ENCODE measurements around the gene EHD4. TPM values are rescaled to one million over a fixed set of nuclear protein-coding genes. Genes with fewer than 3 reads are reported as not detected.

The EHD4 gene
- 30.4 and 38.6 TPM in 2 replicates for total RNA-seq

GRCh38 chr15:41972253-41973242, at the start of gene EHD4:
EHD4 (minus strand) TSS chr15:41972557; CDS start chr15:41972494, 63 bp downstream.

DNA sequence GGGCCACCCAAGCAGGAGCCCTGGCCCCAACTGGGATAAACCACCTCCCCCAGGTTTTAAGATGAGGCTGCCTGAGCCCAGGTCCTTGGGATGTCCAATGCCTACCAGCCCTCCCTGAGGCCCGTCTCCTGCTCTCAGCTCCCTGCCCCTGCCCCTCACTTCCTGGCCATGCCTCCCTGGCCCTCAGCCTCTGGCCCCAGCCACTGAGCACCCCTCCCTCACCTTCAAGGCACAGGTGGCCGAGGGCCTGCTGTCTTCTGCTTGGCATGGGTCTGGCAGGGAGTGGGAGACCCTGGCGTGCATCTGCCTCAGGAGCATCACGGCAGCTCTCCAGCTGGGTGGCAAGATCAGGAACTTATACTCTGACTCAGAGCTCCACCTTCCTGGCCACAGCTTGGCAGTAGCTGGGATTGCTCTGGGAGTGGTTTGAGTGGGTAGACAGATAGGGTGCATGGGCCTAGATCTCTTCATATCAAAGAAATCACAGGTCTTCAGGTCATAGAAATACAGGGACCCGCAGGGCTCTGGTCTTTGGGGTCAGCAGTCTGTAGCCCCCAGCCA, 48.4 kb upstream of the EHD4 start, which contains the start of gene PLA2G4E:
Gene PLA2G4E (minus strand): TSS at position 330 of the 561 bp plus-strand sequence. CDS start 12 bp downstream, at position 318.

DNA sequence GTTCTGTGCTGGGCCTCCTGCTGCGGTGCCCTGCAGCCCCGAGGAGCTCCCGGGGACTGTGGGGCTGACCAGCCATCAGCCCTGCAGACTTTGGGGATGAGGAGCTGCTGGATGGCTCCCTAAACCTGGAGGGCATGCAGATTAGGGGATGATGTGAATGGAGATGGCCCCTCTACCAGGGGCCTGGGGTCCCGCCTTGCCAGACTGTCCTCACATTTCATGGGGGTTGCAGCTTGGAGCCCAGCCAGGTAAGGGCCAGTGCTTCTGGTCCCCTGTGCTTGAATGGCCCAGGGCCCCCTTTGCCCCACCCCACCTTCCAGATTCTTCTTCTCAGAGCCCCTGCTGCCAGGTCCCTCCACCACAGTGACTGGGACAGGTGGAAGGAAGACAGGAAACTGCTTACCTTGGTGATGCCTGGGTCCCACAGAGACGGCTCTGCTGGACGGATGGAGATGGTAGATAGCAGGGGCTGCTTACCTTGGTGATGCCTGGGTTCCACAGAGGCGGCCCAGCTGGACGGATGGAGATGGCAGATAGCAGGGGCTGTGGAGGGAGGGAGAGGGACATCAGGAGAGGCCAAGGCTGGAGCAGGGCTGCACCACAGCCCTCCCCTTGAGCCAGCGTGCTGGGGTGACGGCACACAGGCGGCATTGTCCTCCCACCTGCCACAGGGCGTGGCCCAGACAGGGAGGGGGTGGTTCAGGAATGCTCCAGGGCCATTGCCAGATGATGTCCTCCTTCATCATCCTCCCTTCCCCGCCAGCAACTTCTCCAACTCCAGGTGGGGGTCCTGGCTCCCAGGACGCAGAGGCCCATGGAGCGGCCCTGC, 78.7 kb downstream of the EHD4 start, which contains the start of gene SPTBN5:
Gene SPTBN5 (minus strand): TSS at position 632 of the 829 bp plus-strand sequence. CDS start 556 bp downstream, at position 76.

Other genes with a start within 250 kb of the EHD4 start
- 15.3 and 24.2 TPM in 2 replicates for gene MAPKBP1, start 198.1 kb downstream of the EHD4 start, total RNA-seq
- 28.8 and 30.1 TPM in 2 replicates for gene JMJD7, start 144.5 kb downstream of the EHD4 start, total RNA-seq
- gene PLA2G4B, start 133.7 kb downstream of the EHD4 start, total RNA-seq, result 18.6 and 21.8 TPM in 2 replicates
- under 0.01 and 0.49 TPM in 2 replicates for gene SPTBN5, start 78.5 kb downstream of the EHD4 start, total RNA-seq
- gene PLA2G4E, start 48.5 kb upstream of the EHD4 start, total RNA-seq, result 3.7 and 5.1 TPM in 2 replicates
- not detected in 2 replicates for gene PLA2G4D, start 122.0 kb upstream of the EHD4 start, total RNA-seq
- gene PLA2G4F, start 184.1 kb upstream of the EHD4 start, total RNA-seq, result 3.5 and 10.7 TPM in 2 replicates
- 15.1 and 24.8 TPM in 2 replicates for gene VPS39, start 235.7 kb upstream of the EHD4 start, total RNA-seq